ENCODE results near the gene STXBP5.
A peak's percentile ranks its signal among the peaks of the same experiment; 100 is the strongest.

The STXBP5 gene

GRCh38 chr6:147159536-147160374 lies 44.5 kb upstream of the STXBP5 start:
- no peak for TF ChIP-seq CTCF (IDR thresholded peaks at IDR 0.05; ENCODE audit: insufficient read depth, low read depth, low read length, missing control alignments)
- no peak for DNase-seq (ENCODE audit: low read depth)
- H3K4me3 ChIP-seq (ENCODE audit: low read length) = no peak overlapping the region

GRCh38 chr6:147160593-147160992 lies 43.6 kb upstream of the STXBP5 start:
- no peak for TF ChIP-seq CTCF (IDR thresholded peaks at IDR 0.05; ENCODE audit: insufficient read depth, low read depth, low read length, missing control alignments)
- H3K4me3 ChIP-seq (ENCODE audit: low read length) = no peak overlapping the region
- DNase-seq (ENCODE audit: low read depth) = no peak

- TF ChIP-seq CTCF (IDR thresholded peaks at IDR 0.05; ENCODE audit: insufficient read depth, low read depth, low read length, missing control alignments) = no peak
- DNase-seq (ENCODE audit: low read depth) = no peak
- no peak overlapping the region for H3K4me3 ChIP-seq (ENCODE audit: low read length)
Observed at GRCh38 chr6:147161253-147161973, 42.8 kb upstream of the STXBP5 start.

GRCh38 chr6:147161974-147162495 lies 42.2 kb upstream of the STXBP5 start:
- no peak for TF ChIP-seq CTCF (IDR thresholded peaks at IDR 0.05; ENCODE audit: insufficient read depth, low read depth, low read length, missing control alignments)
- peak; percentile 86 for DNase-seq (ENCODE audit: low read depth)
- no peak overlapping the region for H3K4me3 ChIP-seq (ENCODE audit: low read length)

- DNase-seq (ENCODE audit: low read depth) = no peak
- no peak overlapping the region for H3K4me3 ChIP-seq (ENCODE audit: low read length)
- TF ChIP-seq CTCF (IDR thresholded peaks at IDR 0.05; ENCODE audit: insufficient read depth, low read depth, low read length, missing control alignments) = no peak
Observed at GRCh38 chr6:147164761-147165160, 39.5 kb upstream of the STXBP5 start.

- no peak overlapping the region for H3K4me3 ChIP-seq (ENCODE audit: low read length)
- TF ChIP-seq CTCF (IDR thresholded peaks at IDR 0.05; ENCODE audit: insufficient read depth, low read depth, low read length, missing control alignments) = no peak
- no peak for DNase-seq (ENCODE audit: low read depth)
Observed at GRCh38 chr6:147166360-147166944, 37.8 kb upstream of the STXBP5 start.
